Neural cell (in vitro differentiated cells): ENCODE data around the gene UVRAG.

ENCODE experiments used
- POLR2AphosphoS5 ChIP-seq: IDR thresholded peaks from 2 replicates; pipeline ENCODE4 v1.6.1; 2012
- RAD21 ChIP-seq: fragments of 450-650 bp; conservative IDR thresholded peaks from 2 replicates; pipeline ENCODE4 v1.6.1; 2014; ENCODE audit warnings: antibody characterized with exemption, mild to moderate bottlenecking, moderate library complexity
- TAF1 ChIP-seq: IDR thresholded peaks from 2 replicates; pipeline ENCODE4 v1.6.1; 2012; ENCODE audit warnings: low read depth
- TF ChIP-seq, protein P1 (sequence below): fragments of 450-650 bp; IDR thresholded peaks from 2 replicates; pipeline ENCODE4 v1.5.1; 2014; ENCODE audit warnings: antibody characterized with exemption, mild to moderate bottlenecking, moderate library complexity; ENCODE audit not compliant: poor library complexity, severe bottlenecking
- TF ChIP-seq, protein P2 (sequence below): IDR thresholded peaks from 2 replicates; pipeline ENCODE4 v1.6.1; 2012; ENCODE audit warnings: borderline replicate concordance

DNA sequence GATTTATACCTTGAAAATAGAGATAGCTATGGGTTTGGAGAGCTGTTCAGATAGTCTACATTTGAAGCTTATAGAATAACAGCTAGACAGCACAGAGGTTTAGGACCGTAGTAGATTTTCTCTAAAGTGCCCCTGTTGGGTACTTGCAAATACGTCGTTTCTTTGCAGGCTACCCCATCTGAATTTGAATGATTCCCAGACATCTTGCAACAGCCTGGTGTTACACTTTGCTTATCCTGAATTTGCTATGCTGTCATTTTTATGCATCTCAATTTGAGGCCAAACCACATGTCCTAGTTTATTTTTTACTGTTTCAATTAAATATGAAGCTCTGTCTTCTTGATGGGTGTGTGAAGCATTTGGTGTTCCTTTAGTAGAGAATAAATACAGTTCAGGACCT lies 249.2 kb downstream of the UVRAG start:
- TF ChIP-seq, protein P1, sequence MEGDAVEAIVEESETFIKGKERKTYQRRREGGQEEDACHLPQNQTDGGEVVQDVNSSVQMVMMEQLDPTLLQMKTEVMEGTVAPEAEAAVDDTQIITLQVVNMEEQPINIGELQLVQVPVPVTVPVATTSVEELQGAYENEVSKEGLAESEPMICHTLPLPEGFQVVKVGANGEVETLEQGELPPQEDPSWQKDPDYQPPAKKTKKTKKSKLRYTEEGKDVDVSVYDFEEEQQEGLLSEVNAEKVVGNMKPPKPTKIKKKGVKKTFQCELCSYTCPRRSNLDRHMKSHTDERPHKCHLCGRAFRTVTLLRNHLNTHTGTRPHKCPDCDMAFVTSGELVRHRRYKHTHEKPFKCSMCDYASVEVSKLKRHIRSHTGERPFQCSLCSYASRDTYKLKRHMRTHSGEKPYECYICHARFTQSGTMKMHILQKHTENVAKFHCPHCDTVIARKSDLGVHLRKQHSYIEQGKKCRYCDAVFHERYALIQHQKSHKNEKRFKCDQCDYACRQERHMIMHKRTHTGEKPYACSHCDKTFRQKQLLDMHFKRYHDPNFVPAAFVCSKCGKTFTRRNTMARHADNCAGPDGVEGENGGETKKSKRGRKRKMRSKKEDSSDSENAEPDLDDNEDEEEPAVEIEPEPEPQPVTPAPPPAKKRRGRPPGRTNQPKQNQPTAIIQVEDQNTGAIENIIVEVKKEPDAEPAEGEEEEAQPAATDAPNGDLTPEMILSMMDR = no peak
- TF ChIP-seq POLR2AphosphoS5 (no peak), RAD21 (no peak), TAF1 (no peak)
- TF ChIP-seq, protein P2, sequence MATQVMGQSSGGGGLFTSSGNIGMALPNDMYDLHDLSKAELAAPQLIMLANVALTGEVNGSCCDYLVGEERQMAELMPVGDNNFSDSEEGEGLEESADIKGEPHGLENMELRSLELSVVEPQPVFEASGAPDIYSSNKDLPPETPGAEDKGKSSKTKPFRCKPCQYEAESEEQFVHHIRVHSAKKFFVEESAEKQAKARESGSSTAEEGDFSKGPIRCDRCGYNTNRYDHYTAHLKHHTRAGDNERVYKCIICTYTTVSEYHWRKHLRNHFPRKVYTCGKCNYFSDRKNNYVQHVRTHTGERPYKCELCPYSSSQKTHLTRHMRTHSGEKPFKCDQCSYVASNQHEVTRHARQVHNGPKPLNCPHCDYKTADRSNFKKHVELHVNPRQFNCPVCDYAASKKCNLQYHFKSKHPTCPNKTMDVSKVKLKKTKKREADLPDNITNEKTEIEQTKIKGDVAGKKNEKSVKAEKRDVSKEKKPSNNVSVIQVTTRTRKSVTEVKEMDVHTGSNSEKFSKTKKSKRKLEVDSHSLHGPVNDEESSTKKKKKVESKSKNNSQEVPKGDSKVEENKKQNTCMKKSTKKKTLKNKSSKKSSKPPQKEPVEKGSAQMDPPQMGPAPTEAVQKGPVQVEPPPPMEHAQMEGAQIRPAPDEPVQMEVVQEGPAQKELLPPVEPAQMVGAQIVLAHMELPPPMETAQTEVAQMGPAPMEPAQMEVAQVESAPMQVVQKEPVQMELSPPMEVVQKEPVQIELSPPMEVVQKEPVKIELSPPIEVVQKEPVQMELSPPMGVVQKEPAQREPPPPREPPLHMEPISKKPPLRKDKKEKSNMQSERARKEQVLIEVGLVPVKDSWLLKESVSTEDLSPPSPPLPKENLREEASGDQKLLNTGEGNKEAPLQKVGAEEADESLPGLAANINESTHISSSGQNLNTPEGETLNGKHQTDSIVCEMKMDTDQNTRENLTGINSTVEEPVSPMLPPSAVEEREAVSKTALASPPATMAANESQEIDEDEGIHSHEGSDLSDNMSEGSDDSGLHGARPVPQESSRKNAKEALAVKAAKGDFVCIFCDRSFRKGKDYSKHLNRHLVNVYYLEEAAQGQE = no peak
